ENCODE data around the gene SHC2. TPM values are rescaled to one million over a fixed set of nuclear protein-coding genes. Genes with fewer than 3 reads are reported as not detected.
"Not testable (repeated sequence)": the region's sequence is repeated elsewhere in the genome, so short reads cannot be mapped to it uniquely, and the experiment has no call there.

The SHC2 gene
- total RNA-seq, 1 experiment from 2014 or later: 12.7 TPM

DNA sequence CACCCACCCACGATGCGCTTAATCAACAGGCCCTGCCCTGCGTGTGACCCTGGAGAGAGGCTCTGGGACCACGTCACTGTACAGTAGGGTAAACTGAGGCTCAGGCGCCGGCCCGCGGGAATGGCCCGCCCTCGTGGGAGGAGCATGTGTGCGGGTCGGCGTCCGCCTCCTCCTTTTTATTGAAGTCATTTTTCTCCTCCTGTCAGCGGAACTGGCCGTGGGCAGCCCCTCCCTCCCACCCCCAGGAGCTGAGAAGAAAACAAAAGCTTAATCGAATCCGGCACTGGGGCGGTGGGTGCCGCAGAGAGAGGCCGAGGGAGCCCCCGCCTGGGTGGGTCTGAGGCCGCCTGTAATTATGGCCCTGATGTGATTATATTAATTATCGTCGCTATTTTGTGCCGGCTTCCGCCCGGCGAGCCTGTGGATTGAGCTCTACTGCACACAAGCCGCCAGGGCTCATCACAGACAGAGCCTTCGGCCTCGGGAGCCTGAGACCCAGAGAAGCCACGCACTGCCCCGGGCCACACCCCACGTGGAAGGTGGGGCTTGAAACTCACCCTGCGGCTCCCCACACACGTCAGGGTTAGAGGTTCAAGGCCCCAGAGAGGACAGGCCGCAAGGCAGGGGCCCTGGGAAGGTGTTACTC is 58.8 kb downstream of the SHC2 start:
- DNase-seq (ENCODE audit: low spot score): no peak
- in situ Hi-C loops (cut with HindIII; ENCODE audit: low sequenced_read_pairs): no loop called here

DNA sequence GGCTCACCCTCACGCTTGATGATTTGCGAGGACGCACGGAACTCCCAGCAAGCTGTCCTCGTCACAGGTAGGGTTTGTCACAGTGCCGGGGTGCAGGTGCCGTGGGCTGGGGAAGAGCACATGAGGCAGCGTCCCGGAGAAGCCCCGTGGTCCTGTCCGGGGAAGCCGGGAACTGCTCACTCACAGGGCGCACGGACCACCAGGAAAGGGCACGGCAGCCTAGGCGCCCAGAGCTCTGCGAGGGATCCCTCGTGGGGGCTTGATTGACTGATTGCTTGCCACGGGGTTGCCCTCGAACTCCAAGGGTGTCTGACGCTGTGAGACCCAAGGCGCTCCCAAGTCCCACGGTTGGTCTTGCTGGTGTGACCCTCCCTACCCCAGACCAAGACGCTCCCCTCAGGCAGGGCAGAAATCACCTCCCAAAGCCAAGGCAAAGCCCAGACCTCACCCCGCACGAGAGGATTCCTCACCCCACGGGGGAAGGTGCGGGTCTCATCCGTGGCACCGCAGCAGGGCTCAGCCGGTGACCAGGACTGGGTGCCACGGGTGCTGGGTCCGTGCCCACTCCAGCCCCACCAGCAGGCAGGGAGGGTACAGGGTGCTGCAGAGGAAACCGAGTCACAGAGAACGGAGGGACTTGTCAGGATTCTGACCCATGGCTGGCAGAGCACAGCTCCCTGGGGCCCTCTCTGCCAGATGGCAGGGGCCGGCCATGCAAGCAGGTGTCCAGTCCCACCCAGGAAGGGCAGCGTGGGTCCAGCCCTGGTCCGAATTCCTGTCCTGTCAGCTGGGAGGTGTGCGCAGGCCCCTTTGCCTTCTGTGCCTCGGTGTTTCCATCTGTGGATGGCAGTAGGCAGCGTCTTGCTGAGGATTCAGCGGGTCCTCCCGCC is 59.6 kb downstream of the SHC2 start:
- in situ Hi-C loops (cut with HindIII; ENCODE audit: low sequenced_read_pairs): no loop called here
- DNase-seq (ENCODE audit: low spot score): no peak

DNA sequence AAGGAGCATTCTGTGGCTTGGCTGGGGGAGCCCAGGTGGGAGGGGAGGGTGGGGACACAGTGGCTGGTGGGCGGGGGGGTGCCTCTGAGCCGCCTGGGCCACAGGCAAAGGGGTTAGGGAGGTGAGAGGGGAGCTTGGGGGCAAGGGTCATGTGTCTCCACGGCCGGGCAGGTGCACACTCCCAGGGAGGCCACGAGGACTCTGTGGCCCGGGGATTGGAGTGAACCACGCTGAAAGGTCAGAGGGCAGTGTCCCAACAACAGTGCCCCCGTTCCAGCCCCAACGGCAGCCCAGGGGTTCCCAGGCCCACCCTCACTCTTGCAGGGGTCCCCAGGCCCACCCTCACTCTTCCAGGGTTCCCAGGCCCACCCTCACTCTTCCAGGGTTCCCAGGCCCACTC is 61.5 kb downstream of the SHC2 start:
- in situ Hi-C loops (cut with HindIII; ENCODE audit: low sequenced_read_pairs): no loop called here
- DNase-seq (ENCODE audit: low spot score): no peak

DNA sequence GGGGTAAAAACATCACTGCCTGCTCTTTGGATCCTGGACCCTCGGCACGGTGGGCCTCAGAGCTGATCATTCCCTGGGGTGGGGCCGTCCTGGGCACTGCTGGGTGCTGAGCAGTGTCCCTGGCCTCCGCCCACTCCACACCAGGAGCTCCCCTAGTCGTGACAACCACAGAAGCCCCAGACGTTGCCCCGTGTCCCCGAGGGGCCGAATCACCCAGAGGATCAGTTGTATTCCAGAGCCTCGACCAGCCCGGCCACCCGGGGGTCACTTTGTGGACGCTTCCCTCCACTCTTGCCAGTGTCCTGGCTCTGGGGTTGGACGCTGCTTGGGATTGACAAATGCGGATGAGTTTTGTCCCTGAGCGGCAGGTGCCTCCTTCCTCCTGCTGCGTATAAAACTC is 62.1 kb downstream of the SHC2 start:
- DNase-seq (ENCODE audit: low spot score): no peak

DNA sequence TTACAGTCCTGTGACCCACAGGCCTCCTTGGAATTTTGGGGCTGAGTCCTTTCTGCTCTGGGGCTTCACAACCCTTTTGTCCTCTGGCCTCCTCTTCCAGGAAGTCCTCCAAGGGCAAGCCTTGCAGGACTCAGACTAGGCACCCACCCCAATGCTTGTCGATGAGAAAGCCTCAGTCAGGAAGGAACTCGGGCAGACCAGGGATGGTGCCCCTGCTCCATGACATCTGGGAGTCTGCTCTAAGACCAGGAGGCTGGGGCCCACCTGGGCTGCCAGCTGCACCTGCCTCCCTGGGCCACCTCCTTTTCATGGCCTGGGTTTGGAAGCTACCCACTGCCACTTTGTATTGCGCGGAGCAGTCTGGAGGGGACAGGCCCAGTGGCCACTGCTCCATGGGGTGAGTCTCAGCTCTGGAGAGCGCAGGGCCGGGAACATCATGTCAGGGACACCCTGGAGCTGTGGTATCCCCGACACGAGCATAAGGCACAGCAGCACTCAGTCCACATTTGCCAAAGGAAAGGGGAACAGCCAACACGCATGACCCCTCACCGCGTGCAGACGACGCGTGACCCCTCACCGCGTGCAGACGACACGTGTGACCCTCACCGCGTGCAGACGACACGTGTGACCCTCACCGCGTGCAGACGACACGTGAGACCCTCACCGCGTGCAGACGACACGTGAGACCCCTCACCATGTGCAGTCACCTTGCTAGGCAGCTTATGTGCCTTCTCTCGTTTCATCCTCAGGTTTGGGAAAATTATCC is 62.7 kb downstream of the SHC2 start:
- DNase-seq (ENCODE audit: low spot score): no peak
- in situ Hi-C loops (cut with HindIII; ENCODE audit: low sequenced_read_pairs): no loop called here

More for the DNA sequence above, 62.1 kb downstream of the SHC2 start:
- in situ Hi-C loops (cut with HindIII; ENCODE audit: low sequenced_read_pairs): no loop called here

DNA sequence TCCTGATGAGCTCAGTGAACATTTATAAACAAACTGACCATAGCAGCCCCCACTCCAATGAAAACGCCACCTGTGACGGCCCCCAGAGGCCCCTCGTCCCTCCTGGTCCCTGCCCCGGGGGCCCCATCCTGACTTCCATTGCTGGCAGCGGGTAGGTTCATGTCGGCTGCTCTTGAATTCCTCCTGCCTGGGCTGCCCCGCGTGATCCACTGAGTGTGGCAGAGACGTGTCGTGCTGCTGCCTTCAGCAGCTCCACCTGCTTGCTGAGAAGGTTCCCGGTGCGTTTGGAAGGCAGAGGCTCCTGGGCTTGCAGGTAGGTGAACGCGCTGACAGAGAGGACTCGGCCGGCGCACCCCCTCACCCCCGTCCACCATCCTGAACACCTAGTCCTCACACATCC is 63.5 kb downstream of the SHC2 start:
- in situ Hi-C loops (cut with HindIII; ENCODE audit: low sequenced_read_pairs): no loop called here
- DNase-seq (ENCODE audit: low spot score): no peak

DNA sequence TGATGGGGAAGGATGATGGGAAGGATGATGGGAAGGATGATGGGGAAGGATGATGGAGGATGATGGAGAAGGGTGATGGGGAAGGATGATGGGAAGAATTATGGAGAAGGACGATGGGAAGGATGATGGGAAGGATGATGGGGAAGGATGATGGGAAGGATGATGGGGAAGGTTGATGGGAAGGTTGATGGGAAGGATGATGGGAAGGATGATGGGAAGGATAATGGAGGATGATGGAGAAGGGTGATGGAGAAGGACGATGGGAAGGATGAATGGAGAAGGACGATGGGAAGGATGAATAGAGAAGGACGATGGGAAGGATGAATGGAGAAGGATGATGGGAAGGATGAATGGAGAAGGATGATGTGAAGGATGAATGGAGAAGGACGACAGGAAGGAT is 65.4 kb downstream of the SHC2 start:
- in situ Hi-C loops (cut with HindIII; ENCODE audit: low sequenced_read_pairs): no loop called here
- no peak for DNase-seq (ENCODE audit: low spot score)

DNA sequence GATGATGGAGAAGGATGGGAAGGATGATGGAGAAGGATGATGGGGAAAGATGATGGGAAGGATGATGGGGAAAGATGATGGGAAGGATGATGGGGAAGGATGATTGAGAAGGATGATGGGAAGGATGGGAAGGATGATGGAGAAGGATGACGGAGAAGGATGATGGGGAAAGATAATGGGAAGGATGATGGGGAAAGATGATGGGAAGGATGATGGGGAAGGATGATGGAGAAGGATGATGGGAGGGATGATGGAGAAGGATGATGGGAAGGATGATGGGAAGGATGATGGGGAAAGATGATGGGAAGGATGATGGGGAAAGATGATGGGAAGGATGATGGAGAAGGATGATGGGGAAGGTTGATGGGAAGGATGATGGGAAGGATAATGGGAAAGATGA is 66.0 kb downstream of the SHC2 start:
- DNase-seq (ENCODE audit: low spot score); in situ Hi-C loops (cut with HindIII; ENCODE audit: low sequenced_read_pairs): not testable (repeated sequence)

DNA sequence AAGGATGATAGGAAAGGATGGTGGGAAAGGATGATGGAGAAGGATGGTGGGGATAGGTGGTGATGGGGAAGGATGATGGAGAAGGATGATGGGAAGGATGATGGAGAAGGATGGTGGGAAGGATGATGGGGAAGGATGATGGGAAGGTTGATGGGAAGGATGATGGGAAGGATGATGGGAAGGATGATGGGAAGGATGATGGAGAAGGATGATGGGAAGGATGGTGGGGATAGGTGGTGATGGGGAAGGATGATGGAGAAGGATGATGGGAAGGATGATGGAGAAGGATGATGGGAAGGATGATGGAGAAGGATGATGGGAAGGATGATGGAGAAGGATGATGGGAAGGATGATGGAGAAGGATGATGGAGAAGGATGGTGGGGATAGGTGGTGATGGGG is 67.3 kb downstream of the SHC2 start:
- DNase-seq (ENCODE audit: low spot score); in situ Hi-C loops (cut with HindIII; ENCODE audit: low sequenced_read_pairs): not testable (repeated sequence)

DNA sequence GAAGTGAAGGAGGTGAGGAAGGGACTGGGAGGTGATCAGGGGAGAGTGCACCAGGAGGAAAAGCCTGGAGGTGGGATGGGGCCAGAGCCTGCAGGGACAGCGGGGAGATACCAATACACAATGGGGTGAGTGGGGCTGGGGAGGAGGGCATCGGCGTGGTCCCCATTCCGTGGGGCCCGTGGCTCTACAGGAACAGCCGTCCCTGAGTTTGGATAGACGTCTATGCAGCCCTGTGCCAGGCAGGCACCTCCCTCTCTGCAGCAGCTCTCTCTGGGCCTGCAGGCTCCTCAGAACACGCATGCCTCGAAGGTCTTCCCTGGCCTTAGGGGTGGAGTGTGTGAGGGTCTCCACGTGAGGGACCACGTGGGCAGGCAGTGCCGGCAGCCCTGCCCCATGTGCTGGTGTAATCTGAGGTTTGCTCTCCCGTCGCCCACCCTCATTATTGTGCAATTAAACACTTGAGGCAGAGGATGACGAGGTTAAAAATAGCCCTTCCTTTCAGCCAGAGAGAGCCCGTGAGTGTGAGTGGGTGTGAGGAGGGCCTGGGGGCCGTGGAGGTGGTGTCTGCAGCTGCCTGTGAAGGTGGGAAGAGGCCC is 68.4 kb downstream of the SHC2 start:
- DNase-seq (ENCODE audit: low spot score): no peak

DNA sequence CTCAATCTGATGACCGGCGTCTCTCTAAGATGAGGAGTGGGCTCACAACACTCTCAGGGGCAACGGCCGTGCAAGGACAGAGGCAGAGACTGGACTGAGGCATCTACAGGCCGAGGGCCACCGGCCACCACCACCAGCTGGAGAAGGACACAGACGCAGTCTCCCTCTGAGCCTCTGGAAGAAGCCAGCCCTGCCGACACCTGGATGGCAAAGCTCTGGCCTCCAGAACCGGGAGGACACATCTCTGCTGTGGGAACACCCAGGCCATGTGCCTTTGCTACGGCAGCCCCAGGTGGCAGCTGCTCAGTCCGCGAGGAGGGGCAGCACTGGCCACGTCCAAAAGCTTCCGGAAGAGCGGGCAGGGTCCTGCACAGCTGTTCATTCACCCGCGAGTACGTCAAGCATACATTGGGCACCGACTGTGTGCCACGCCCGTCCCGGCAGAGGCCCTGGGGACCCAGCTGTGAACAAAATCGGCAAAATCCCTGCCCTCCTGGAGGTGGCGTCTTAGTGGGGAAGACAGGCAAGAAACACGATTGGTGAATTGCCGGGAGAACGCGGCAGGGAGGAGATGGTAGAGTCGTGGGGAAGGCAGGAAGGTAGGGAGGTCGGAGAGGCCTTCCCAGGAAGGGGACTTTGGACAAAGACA is 69.0 kb downstream of the SHC2 start:
- DNase-seq (ENCODE audit: low spot score): no peak
- in situ Hi-C loops (cut with HindIII; ENCODE audit: low sequenced_read_pairs): no loop called here

More for the DNA sequence above, 68.4 kb downstream of the SHC2 start:
- in situ Hi-C loops (cut with HindIII; ENCODE audit: low sequenced_read_pairs): no loop called here

DNA sequence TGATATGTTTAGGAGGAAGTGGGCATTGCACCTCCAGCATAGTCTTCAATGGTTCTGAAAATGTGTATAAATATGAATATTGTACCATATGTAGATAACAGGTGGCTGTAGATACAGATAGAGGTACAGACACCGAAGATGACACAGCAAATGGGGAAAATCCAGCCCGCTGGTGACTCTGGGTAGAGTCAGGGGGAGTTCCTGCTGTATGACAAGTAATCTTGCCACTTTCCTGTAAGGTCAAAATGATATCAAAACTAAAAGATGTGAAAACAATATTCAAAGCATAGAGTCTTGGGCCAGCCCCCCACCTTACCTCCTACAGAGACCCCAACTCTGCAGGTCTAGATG is 69.7 kb downstream of the SHC2 start:
- in situ Hi-C loops (cut with HindIII; ENCODE audit: low sequenced_read_pairs): no loop called here
- no peak for DNase-seq (ENCODE audit: low spot score)

DNA sequence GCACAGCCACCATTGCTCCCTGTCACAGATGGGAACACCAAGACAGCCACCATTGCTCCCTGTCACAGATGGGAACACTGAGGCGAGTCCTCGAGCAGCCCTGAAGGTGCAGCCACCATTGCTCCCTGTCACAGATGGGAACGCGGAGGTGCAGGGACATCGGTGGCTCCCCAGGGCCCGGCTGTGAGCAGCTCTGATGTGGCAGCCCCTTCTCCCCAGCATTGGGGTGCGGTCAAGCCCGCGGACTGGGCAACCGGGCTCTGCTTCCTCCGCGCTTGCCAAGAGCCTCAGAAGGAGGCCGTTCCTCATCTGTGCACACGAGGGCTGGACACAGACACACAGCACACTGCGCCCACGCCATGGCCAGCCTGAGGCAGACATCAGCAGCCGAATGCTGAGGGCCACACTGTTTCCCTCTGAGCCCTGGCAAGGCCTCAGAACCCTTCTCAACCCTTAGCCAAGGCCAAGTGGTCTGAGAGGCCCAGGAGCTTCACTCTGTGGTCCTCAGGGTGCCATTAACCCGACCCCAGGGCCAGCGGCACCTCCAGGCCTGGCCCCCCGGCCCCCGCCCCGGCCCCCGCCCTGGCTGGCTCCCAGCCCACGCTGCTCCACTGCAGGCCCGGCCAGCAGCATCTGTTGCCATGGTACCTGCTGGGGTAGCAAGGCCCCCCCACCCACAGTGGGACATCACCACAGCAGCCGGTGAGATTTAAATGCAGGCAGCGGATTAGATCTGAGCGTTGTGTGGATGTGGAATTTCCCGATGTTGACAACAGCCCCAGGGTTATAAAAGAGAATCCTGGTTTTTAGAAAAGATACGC is 70.2 kb downstream of the SHC2 start:
- DNase-seq (ENCODE audit: low spot score): no peak
- in situ Hi-C loops (cut with HindIII; ENCODE audit: low sequenced_read_pairs): no loop called here

DNA sequence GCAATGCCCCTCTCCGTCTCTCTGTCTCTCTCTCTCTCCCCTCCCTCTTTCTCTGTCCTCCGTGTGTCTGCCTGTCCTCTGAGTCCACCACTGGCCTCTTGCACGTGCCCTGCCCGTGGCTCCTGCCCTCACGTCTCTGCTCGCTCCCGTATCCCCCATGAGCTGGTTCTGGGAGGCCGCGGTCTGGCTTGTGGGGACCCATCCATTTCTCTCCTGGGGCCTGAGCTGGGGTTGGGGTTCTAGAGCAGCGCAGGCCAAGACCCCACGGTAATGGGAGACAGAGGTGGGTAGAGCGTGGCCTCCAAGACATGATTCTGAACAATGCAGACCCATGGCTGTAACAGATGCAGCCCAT is 70.9 kb downstream of the SHC2 start:
- in situ Hi-C loops (cut with HindIII; ENCODE audit: low sequenced_read_pairs): no loop called here
- no peak for DNase-seq (ENCODE audit: low spot score)

DNA sequence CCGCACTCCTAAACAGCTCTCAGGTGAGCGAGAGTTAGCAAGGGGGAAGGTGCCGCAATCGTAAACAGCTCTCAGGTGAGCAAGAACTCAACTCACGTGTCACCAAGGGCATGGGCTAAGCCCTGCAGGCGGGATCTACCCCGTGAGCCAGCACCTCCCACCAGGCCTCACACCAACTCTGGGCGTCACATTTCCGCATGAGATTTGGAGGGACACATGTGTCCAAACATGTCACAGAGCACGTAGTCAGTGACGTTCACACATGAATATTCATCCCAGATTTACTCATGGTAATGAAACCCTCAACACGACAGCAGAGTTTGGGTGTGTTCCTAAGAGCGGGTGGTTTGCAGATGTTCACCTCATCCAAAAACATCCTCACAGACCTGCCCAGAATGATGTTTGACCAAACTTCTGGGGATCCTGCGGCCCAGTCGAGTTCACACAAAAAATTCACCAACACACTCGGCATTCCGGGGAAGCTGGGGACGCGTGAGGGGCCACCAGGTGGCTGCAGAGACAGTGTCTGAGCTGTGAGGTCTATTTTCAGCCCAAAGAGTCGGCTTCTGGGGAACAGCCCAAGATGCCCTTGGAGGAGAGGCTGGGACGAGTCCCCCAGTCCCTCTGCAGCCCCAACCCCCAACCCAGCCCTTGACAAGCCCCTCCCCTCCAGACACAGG is 71.4 kb downstream of the SHC2 start:
- DNase-seq (ENCODE audit: low spot score): no peak
- in situ Hi-C loops (cut with HindIII; ENCODE audit: low sequenced_read_pairs): no loop called here

DNA sequence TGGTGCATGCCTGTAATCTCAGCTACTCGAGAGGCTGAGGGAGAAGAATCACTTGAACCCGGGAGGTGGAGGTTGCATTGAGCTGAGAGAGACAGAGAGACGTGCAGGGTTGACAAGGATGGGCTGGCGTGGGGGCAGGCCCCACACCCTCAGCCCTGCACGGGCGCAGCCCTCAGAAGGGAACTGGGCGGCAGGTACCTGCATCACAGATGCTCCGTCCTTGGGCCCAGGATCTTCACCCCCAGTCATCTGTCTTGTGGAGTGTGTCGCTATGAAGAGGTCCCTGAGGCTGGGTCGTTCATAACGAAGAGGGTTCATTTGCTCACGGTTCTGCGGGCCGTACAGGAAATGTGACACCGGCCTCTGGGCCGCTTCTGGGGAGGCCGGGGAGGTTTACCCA is 72.1 kb downstream of the SHC2 start:
- in situ Hi-C loops (cut with HindIII; ENCODE audit: low sequenced_read_pairs): no loop called here
- no peak for DNase-seq (ENCODE audit: low spot score)

DNA sequence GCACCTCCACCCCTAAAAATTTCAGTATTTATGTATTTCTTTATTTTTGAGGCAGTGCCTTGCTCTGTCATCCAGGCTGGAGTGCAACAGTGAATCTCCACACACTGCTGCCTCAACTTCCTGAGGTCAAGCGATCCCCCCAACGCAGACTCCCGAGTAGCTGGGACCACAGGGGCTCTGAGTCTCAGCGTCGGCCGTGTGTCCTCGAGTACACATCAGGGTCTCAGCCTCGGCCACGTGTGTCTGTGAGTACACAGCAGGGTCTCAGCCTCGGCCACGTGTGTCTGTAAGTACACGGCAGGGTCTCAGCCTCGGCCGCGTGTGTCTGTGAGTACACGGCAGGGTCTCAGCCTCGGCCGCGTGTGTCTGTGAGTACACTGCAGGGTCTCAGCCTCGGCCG is 73.1 kb downstream of the SHC2 start:
- no peak for DNase-seq (ENCODE audit: low spot score)
- in situ Hi-C loops (cut with HindIII; ENCODE audit: low sequenced_read_pairs): no loop called here
